Measurements from ENCODE around the gene ARSG. TPM values are rescaled to one million over a fixed set of nuclear protein-coding genes. Genes with fewer than 3 reads are reported as not detected.

The ARSG gene
- total and polyA plus RNA-seq, 9 of the 15 experiments (the other 6 are each of a cell fraction or from before 2014, with no cell fraction given): 1.0 to 5.6 (median 1.8) TPM

DNA sequence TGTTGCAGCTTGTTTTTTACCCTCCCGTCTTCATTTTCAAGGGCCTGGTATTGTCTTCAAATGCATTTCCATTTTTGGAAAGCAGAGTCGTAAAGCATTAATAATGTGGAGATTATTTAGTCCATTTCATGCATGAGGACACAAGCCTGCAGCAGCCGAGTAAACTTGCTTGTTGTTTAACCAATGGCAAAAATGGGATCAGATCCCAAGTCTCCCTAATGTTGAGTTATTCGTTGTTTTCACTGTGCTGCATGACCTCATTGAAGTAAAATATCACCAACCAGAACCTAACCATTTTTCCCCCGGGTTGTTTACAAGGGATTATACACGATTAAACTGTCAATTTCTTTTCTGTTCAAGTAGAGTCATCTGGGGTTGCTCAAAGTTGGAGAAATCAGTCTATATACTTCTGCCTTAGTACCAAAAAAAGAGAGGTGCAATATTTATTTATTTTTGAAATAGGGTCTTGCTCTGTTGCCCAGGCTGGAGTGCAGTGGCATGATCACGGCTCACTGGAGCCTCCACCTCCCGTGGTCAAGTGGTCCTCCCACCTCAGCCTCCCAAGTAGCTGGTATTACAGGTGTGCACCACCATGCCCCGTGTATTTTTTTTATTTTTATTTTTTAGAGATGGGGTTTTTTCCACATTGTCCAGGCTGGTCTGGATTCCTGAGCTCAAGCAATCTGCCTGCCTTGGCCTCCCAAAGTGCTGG is 31.1 kb upstream of the ARSG start:
- DNase-seq (ENCODE audit: extremely low read depth in 1 of 4, low spot score in 3 of 4) (no peak), ATAC-seq (no peak), FAIRE-seq (no peak)
- in situ Hi-C loops (cut with MboI) (loop anchor here (5.0 to 25.0 kb wide), 2 partner anchors 207 to 502 kb away; no protein-coding TSS in a partner anchor), intact Hi-C loops (cut with micrococcal nuclease) (loop anchor here (10.0 kb wide), 3 partner anchors 135 to 505 kb away; no protein-coding TSS in a partner anchor)
- no peaks in the 10 kb centered on the region for H3K27me3 ChIP-seq (ENCODE audit: control insufficient read depth in 2 of 2, insufficient read depth in 2 of 2, low read length in 2 of 2)
- H3K9me3 ChIP-seq (replicated peaks; ENCODE audit: control insufficient read depth, insufficient read depth, low read depth, low read length): no peaks in the 10 kb centered on the region
- H4K20me1 ChIP-seq (replicated peaks; ENCODE audit: control insufficient read depth, insufficient read depth, low read length): no peaks in the 10 kb centered on the region
- no peak overlapping the region for H3K4me2 ChIP-seq (ENCODE audit: insufficient read depth, low read length)
- no peak overlapping the region for H3K27ac ChIP-seq (ENCODE audit: extremely low read depth, low read depth, low read length)
- ChIA-PET POLR2A (no interaction called here), CTCF (ENCODE audit: low intra/inter-chr PET ratio) (no interaction called here)
- no TSS peak for BruUV-seq (replicated peaks)
- H3K36me3 ChIP-seq (ENCODE audit: control insufficient read depth, insufficient read depth, low read length): peaks cover 3% of the 10 kb centered on the region; the same call in 1 of the 3 replicates
- no peaks in the 10 kb centered on the region for H3K9me1 ChIP-seq (ENCODE audit: control insufficient read depth, insufficient read depth, low read length)
- no peak overlapping the region for H3K4me3 ChIP-seq
- H3K79me2 ChIP-seq (ENCODE audit: control insufficient read depth, insufficient read depth, low read length): no peaks in the 10 kb centered on the region
- WGBS (ENCODE audit: insufficient coverage, low coverage, missing lambda C conversion rate): 40% methylated on average over 9 of the region's 9 CpGs
- H2AFZ ChIP-seq (ENCODE audit: low read depth, low read length): no peak overlapping the region
- no peak overlapping the region for H3K9ac ChIP-seq (ENCODE audit: insufficient read depth in 1 of 2, low read depth in 2 of 2, low read length in 2 of 2)
- H3K4me1 ChIP-seq (replicated peaks in 1 of 2; ENCODE audit: control insufficient read depth in 2 of 2, insufficient read depth in 2 of 2, low read length in 2 of 2): peaks cover 0 to 4% of the 10 kb centered on the region in 2 experiments; a peak in 3 of 5 replicates
- TF ChIP-seq, protein P1, sequence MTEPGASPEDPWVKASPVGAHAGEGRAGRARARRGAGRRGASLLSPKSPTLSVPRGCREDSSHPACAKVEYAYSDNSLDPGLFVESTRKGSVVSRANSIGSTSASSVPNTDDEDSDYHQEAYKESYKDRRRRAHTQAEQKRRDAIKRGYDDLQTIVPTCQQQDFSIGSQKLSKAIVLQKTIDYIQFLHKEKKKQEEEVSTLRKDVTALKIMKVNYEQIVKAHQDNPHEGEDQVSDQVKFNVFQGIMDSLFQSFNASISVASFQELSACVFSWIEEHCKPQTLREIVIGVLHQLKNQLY (CRISPR knock-in tag; conservative IDR thresholded peaks at IDR 0.05): no peak
- TF ChIP-seq SIX5 (IDR thresholded peaks at IDR 0.05; ENCODE audit: borderline replicate concordance in 1 of 2, insufficient read depth in 1 of 2, low read depth in 1 of 2, low read length in 2 of 2) (no peak), EWSR1 (IDR thresholded peaks at IDR 0.05; ENCODE audit: borderline replicate concordance, low read depth, partially characterized antibody) (no peak), CREM (IDR thresholded peaks at IDR 0.05; ENCODE audit: low read depth) (no peak), SP1 (CRISPR knock-in tag; IDR thresholded peaks at IDR 0.05) (no peak), ASH1L (IDR thresholded peaks at IDR 0.05; ENCODE audit: borderline replicate concordance, low read depth, partially characterized antibody) (no peak), ZBTB1 (CRISPR knock-in tag; IDR thresholded peaks at IDR 0.05; ENCODE audit: borderline replicate concordance, low read depth) (no peak), CHD4 (IDR thresholded peaks at IDR 0.05; ENCODE audit: insufficient read depth, insufficient replicate concordance, low read depth, low read length, poor library complexity, severe bottlenecking) (no peak), NR2F6 (CRISPR knock-in tag; IDR thresholded peaks at IDR 0.05) (no peak), ETV6 (IDR thresholded peaks at IDR 0.05; ENCODE audit: borderline replicate concordance in 1 of 2, low read depth in 2 of 2, low read length in 1 of 2) (no peak), ETV6 (CRISPR knock-in tag; IDR thresholded peaks at IDR 0.05; ENCODE audit: borderline replicate concordance) (no peak), GTF2F1 (IDR thresholded peaks at IDR 0.05; ENCODE audit: low read depth, low read length) (no peak), BMI1 (IDR thresholded peaks at IDR 0.05; ENCODE audit: low read length) (no peak), MXI1 (IDR thresholded peaks at IDR 0.05; ENCODE audit: low read depth, low read length) (no peak), SOX6 (IDR thresholded peaks at IDR 0.05) (no peak)
- TF ChIP-seq, protein P2, sequence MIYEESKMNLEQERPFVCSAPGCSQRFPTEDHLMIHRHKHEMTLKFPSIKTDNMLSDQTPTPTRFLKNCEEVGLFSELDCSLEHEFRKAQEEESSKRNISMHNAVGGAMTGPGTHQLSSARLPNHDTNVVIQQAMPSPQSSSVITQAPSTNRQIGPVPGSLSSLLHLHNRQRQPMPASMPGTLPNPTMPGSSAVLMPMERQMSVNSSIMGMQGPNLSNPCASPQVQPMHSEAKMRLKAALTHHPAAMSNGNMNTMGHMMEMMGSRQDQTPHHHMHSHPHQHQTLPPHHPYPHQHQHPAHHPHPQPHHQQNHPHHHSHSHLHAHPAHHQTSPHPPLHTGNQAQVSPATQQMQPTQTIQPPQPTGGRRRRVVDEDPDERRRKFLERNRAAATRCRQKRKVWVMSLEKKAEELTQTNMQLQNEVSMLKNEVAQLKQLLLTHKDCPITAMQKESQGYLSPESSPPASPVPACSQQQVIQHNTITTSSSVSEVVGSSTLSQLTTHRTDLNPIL (CRISPR knock-in tag; IDR thresholded peaks at IDR 0.05): no peak
- TF ChIP-seq, protein P3, sequence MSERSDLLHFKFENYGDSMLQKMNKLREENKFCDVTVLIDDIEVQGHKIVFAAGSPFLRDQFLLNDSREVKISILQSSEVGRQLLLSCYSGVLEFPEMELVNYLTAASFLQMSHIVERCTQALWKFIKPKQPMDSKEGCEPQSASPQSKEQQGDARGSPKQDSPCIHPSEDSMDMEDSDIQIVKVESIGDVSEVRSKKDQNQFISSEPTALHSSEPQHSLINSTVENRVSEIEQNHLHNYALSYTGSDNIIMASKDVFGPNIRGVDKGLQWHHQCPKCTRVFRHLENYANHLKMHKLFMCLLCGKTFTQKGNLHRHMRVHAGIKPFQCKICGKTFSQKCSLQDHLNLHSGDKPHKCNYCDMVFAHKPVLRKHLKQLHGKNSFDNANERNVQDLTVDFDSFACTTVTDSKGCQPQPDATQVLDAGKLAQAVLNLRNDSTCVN (CRISPR knock-in tag; IDR thresholded peaks at IDR 0.05): no peak
- TF ChIP-seq, protein P4, sequence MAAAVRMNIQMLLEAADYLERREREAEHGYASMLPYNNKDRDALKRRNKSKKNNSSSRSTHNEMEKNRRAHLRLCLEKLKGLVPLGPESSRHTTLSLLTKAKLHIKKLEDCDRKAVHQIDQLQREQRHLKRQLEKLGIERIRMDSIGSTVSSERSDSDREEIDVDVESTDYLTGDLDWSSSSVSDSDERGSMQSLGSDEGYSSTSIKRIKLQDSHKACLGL (CRISPR knock-in tag; IDR thresholded peaks at IDR 0.05; ENCODE audit: borderline replicate concordance, poor library complexity, severe bottlenecking): no peak
